GM12864 (cell line): ENCODE data around the gene TK1.
"Not testable (repeated sequence)": the region's sequence is repeated elsewhere in the genome, so short reads cannot be mapped to it uniquely, and the experiment has no call there.

Experiments
- DNase-seq: peaks from one replicate; pipeline ENCODE4 v3.0.0-alpha.2; 2011; ENCODE audit warnings: low read depth
- H3K4me3 ChIP-seq: 2 replicates; pipeline ENCODE4 v1.5.1; 2011; ENCODE audit warnings: mild to moderate bottlenecking, low read depth, low read length, control low read depth
- CTCF ChIP-seq: IDR thresholded peaks from 2 replicates; pipeline ENCODE4 v1.5.1; 2011; ENCODE audit warnings: low read depth, mild to moderate bottlenecking, moderate library complexity, low read length, control low read depth, inconsistent platforms; ENCODE audit errors: missing control alignments

Gene TK1

GRCh38 chr17:78186692-78187595 is at the start of gene TK1, which contains the start of gene AFMID:
TK1 (minus strand) TSS chr17:78187052; CDS start chr17:78186994, 58 bp downstream.
AFMID (plus strand) TSS chr17:78187362; CDS start chr17:78187371, 9 bp downstream.
- peak; percentile 85 for DNase-seq
- H3K4me3 ChIP-seq: peak within 1 kb of the TSS; percentile 60
- TF ChIP-seq CTCF: peak; percentile 25

GRCh38 chr17:78235885-78236284 is 49.0 kb upstream of the TK1 start:
- no peak for TF ChIP-seq CTCF
- no peak for DNase-seq
- no peak overlapping the region for H3K4me3 ChIP-seq

GRCh38 chr17:78235022-78235421 is 48.2 kb upstream of the TK1 start:
- not testable (repeated sequence) for H3K4me3 ChIP-seq, DNase-seq

- no peak for TF ChIP-seq CTCF
- DNase-seq: no peak
- no peak overlapping the region for H3K4me3 ChIP-seq
Observed at GRCh38 chr17:78234261-78234865, 47.5 kb upstream of the TK1 start.

GRCh38 chr17:78233678-78234077 is 46.8 kb upstream of the TK1 start:
- TF ChIP-seq CTCF: no peak
- H3K4me3 ChIP-seq: no peak overlapping the region
- no peak for DNase-seq

GRCh38 chr17:78232859-78233173 is 46.0 kb upstream of the TK1 start:
- TF ChIP-seq CTCF: no peak
- no peak overlapping the region for H3K4me3 ChIP-seq
- DNase-seq: no peak

GRCh38 chr17:78231991-78232858 is 45.4 kb upstream of the TK1 start:
- no peak for TF ChIP-seq CTCF
- H3K4me3 ChIP-seq: no peak overlapping the region
- DNase-seq: no peak
